Breast epithelium (tissue), 3 donors: ENCODE data around the gene LMO3.

Experiments used
- CTCF ChIP-seq, 3 donors: fragments of 450-650 bp; IDR thresholded peaks; one replicate each; pipeline ENCODE4 v1.5.1; 2016 to 2017; ENCODE audit warnings: antibody characterized with exemption in 3 of 3, mild to moderate bottlenecking in 3 of 3, moderate library complexity in 3 of 3
- POLR2A ChIP-seq: fragments of 450-650 bp; IDR thresholded peaks from one replicate; pipeline ENCODE4 v1.6.1; 2016; ENCODE audit warnings: antibody characterized with exemption, mild to moderate bottlenecking, moderate library complexity
- POLR2AphosphoS5 ChIP-seq, 3 donors: sonication (generic); formaldehyde crosslinking; IDR thresholded peaks; one replicate each; pipeline ENCODE4 v1.6.1; 2017; ENCODE audit warnings: antibody characterized with exemption in 3 of 3

GRCh38 chr12:16531621-16532020 is 74.3 kb downstream of the LMO3 start:
- TF ChIP-seq CTCF (IDR thresholded peaks at IDR 0.05) (no peak), POLR2A (no peak), POLR2AphosphoS5 (IDR thresholded peaks at IDR 0.05) (no peak)
